Lower lobe of right lung (tissue), 2 donors: ENCODE results near the gene CAMK2D. TPM values are rescaled to one million over a fixed set of nuclear protein-coding genes. Genes with fewer than 3 reads are reported as not detected.

ENCODE experiments used
- ATAC-seq, 2 donors: fragments of 200-7000 bp; cut with Tn5 transposase; one replicate each; pipeline ENCODE4 v1.9.1; 2020 to 2022; ENCODE audit warnings: mild to moderate bottlenecking in 2 of 2, moderate library complexity in 2 of 2
- DNase-seq: peaks from one replicate; pipeline ENCODE4 v3.0.0-alpha.2; 2020
- H3K27ac ChIP-seq: fragments of 200-600 bp; one replicate; pipeline ENCODE4 v1.8.0; 2022
- H3K27me3 ChIP-seq: fragments of 200-600 bp; one replicate; pipeline ENCODE4 v1.8.0; 2022; ENCODE audit warnings: low read depth
- H3K36me3 ChIP-seq: fragments of 200-600 bp; one replicate; pipeline ENCODE4 v1.8.0; 2022; ENCODE audit warnings: mild to moderate bottlenecking
- H3K4me1 ChIP-seq: fragments of 200-600 bp; one replicate; pipeline ENCODE4 v1.8.0; 2022
- H3K4me3 ChIP-seq: fragments of 200-600 bp; one replicate; pipeline ENCODE4 v1.8.0; 2022; ENCODE audit warnings: mild to moderate bottlenecking
- H3K9me3 ChIP-seq: fragments of 200-600 bp; one replicate; pipeline ENCODE4 v1.8.0; 2022
- intact Hi-C: fragments of 100-400 bp; cut with DNase I; formaldehyde crosslinking; loops from one replicate; pipeline ENCODE4 v1.11.0; 2022
- total RNA-seq: library from RNA; stranded (reverse); fragmentation: NEBNext Ultra II Directional; extraction: Animal tissue kit (Norgen Biotek cat#: 25700); gene quantifications from one replicate; pipeline ENCODE4 v1.2.1, GENCODE V29; 2021
- TF ChIP-seq, protein P1 (sequence below): fragments of 200-600 bp; IDR thresholded peaks from one replicate; pipeline ENCODE4 v1.8.0; 2022; ENCODE audit warnings: antibody characterized with exemption, mild to moderate bottlenecking
- donor health status: DM: no; HTN: yes; CAD: no; lungs with severe emphysema.

CAMK2D gene
- total RNA-seq, 1 donor from 2014 or later: 40.7 TPM

DNA sequence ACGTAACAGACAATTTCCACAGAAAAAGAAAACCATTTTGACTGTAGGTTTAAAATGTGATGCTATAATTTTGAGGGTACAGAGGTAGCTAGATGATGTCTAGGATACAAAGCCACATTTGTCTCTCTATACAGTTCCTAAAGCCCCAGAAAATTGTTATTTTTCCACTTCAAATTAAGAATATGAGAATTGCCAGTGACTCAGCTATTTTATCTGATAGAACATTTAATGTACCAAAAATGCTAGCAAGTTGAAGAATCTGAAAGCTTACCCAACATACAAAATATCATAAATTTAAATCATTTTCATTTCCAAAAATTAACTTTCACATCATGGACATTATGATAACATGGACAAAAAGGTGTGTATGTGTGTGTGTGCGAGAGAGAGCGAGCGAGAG lies 148.0 kb downstream of the CAMK2D start:
- no peaks in the 10 kb centered on the region for H3K36me3 ChIP-seq
- H3K4me3 ChIP-seq: no peak overlapping the region
- intact Hi-C loops: no loop called here
- DNase-seq: no peak
- no peak for ATAC-seq
- no peaks in the 10 kb centered on the region for H3K27me3 ChIP-seq
- TF ChIP-seq, protein P1, sequence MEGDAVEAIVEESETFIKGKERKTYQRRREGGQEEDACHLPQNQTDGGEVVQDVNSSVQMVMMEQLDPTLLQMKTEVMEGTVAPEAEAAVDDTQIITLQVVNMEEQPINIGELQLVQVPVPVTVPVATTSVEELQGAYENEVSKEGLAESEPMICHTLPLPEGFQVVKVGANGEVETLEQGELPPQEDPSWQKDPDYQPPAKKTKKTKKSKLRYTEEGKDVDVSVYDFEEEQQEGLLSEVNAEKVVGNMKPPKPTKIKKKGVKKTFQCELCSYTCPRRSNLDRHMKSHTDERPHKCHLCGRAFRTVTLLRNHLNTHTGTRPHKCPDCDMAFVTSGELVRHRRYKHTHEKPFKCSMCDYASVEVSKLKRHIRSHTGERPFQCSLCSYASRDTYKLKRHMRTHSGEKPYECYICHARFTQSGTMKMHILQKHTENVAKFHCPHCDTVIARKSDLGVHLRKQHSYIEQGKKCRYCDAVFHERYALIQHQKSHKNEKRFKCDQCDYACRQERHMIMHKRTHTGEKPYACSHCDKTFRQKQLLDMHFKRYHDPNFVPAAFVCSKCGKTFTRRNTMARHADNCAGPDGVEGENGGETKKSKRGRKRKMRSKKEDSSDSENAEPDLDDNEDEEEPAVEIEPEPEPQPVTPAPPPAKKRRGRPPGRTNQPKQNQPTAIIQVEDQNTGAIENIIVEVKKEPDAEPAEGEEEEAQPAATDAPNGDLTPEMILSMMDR: no peak
- H3K4me1 ChIP-seq: no peaks in the 10 kb centered on the region
- H3K27ac ChIP-seq: no peak overlapping the region
- no peaks in the 10 kb centered on the region for H3K9me3 ChIP-seq

DNA sequence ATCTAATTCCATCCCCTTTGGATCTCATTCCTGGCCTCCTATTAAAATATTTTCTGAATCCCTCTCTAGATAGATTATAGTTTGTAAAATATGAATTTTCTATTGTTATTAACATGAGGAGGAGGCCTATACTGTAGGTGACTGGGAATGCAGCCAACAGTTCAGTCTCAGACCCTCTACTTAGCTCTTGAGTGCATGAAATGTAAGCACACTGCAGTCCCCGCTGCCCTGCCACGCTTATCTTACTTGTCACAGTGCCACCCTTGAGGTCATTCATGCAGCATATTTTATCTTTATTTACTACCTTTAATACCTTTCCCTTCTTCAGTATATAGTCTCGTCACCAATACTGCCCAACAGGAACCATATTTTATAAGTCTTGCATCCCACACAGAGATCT lies 151.0 kb downstream of the CAMK2D start:
- TF ChIP-seq, protein P1: no peak
- no peak overlapping the region for H3K27ac ChIP-seq
- H3K4me1 ChIP-seq: no peaks in the 10 kb centered on the region
- H3K4me3 ChIP-seq: no peak overlapping the region
- H3K36me3 ChIP-seq: no peaks in the 10 kb centered on the region
- H3K9me3 ChIP-seq: no peaks in the 10 kb centered on the region
- H3K27me3 ChIP-seq: no peaks in the 10 kb centered on the region
- no peak for DNase-seq
- intact Hi-C loops: no loop called here
- peak in 1 of 2 donors; percentile 40 for ATAC-seq

DNA sequence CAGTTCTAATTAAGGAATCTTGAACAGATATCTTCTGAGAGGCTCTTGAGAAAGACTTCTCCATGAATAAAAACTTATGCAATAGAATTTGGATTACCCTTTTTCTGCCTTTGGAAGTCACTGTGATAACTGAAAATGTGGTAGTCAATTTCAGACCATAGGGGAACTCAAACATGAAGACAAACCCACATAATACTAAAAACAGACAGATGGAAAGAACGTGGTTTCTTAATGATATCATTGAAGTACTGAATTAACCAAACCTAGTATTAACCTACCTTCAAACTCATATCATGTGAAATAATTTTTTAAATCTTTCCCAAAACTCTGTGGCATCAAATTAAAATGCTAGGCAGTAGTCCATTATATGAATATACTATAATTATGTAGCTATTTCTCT lies 153.5 kb downstream of the CAMK2D start:
- Histone ChIP-seq H3K27ac (no peak overlapping the region), H3K27me3 (no peaks in the 10 kb centered on the region), H3K36me3 (no peaks in the 10 kb centered on the region), H3K9me3 (no peaks in the 10 kb centered on the region), H3K4me1 (no peaks in the 10 kb centered on the region), H3K4me3 (no peak overlapping the region)
- TF ChIP-seq, protein P1: no peak
- intact Hi-C loops: no loop called here
- ATAC-seq: no peak
- DNase-seq: no peak

DNA sequence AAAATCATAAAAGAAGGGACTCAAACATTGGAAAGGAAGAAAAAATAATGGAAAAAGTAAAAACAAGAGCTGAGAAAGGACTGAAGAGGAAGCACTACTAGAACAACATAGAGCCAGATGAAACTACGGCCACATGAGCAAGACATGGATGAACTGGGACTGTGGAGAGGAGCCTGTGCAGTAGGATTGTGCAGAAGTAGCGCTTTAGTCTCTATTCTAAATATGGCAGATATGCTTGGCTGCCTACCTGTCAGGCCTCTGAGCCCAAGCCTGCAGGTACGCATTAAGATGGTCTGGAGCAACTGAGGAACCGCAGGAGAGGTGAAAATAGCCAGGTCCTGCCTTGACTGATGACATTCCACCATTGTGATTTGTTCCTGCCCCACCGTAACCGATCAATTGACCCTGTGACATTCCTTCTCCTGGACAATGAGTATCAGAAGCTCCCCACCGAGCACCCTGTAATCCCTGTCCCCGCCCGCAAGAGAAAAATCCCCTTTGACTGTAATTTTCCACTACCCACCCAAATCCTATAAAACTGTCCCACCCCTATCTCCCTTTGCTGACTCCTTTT lies 154.3 kb downstream of the CAMK2D start:
- no peak for ATAC-seq
- Histone ChIP-seq H3K27ac (no peak overlapping the region), H3K36me3 (no peaks in the 10 kb centered on the region), H3K27me3 (no peaks in the 10 kb centered on the region), H3K4me3 (no peak overlapping the region), H3K9me3 (no peaks in the 10 kb centered on the region), H3K4me1 (no peaks in the 10 kb centered on the region)
- no peak for DNase-seq
- TF ChIP-seq, protein P1: no peak
- intact Hi-C loops: no loop called here

DNA sequence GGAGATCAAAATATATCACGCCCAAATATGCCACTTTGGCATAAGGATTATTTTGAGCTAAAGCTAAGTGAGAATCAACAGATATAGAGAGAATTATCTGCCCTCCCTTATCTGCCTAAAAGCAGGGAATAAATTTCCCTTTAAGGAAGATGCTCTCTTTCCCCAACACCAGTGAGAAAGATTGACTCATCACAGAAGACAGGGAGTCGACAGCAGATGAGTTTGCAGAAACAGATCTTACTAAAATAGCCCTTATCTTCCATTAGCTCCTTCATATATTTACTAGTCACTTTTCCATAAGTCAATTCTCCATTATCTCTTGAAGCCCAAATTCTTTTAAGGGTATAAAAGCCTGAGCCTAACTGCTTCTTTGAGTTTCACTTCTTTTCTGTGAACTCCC lies 156.6 kb downstream of the CAMK2D start:
- no peak overlapping the region for H3K27ac ChIP-seq
- H3K36me3 ChIP-seq: no peaks in the 10 kb centered on the region
- DNase-seq: no peak
- no peak for ATAC-seq
- TF ChIP-seq, protein P1: no peak
- intact Hi-C loops: no loop called here
- H3K9me3 ChIP-seq: no peaks in the 10 kb centered on the region
- no peaks in the 10 kb centered on the region for H3K27me3 ChIP-seq
- no peak overlapping the region for H3K4me3 ChIP-seq
- no peaks in the 10 kb centered on the region for H3K4me1 ChIP-seq

DNA sequence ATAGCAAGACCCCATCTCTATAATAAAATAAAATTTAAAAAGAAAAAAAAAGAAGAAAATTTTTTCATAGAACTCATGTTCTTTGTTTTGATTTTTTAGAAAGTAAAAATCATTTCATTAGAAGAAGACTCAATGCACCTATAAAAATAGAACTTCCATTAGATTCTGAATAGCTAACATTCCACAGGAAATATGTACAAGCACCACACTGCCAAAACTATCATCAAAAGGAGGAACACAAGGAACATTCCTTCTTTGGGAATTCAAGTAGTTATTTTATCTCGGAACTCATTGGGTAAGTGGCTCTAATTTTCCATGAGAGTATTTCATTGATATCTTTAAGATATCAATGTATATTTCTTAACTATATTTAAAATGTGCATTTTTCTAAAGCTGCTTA lies 157.6 kb downstream of the CAMK2D start:
- H3K9me3 ChIP-seq: no peaks in the 10 kb centered on the region
- no peaks in the 10 kb centered on the region for H3K27me3 ChIP-seq
- no peak for DNase-seq
- no peak overlapping the region for H3K4me3 ChIP-seq
- no peaks in the 10 kb centered on the region for H3K4me1 ChIP-seq
- no peaks in the 10 kb centered on the region for H3K36me3 ChIP-seq
- intact Hi-C loops: no loop called here
- no peak for ATAC-seq
- no peak overlapping the region for H3K27ac ChIP-seq
- TF ChIP-seq, protein P1: no peak
